Measurements from ENCODE around the gene ABCB10. TPM values are rescaled to one million over a fixed set of nuclear protein-coding genes. Genes with fewer than 3 reads are reported as not detected.

The ABCB10 gene
- total RNA-seq, 3 donors from 2014 or later, result 13.8 to 18.6 (median 17.0) TPM

GRCh38 chr1:229593800-229594199 lies 35.3 kb upstream of the ABCB10 start:
- TF ChIP-seq, protein P1, sequence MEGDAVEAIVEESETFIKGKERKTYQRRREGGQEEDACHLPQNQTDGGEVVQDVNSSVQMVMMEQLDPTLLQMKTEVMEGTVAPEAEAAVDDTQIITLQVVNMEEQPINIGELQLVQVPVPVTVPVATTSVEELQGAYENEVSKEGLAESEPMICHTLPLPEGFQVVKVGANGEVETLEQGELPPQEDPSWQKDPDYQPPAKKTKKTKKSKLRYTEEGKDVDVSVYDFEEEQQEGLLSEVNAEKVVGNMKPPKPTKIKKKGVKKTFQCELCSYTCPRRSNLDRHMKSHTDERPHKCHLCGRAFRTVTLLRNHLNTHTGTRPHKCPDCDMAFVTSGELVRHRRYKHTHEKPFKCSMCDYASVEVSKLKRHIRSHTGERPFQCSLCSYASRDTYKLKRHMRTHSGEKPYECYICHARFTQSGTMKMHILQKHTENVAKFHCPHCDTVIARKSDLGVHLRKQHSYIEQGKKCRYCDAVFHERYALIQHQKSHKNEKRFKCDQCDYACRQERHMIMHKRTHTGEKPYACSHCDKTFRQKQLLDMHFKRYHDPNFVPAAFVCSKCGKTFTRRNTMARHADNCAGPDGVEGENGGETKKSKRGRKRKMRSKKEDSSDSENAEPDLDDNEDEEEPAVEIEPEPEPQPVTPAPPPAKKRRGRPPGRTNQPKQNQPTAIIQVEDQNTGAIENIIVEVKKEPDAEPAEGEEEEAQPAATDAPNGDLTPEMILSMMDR (IDR thresholded peaks at IDR 0.05), result no peak
- TF ChIP-seq POLR2AphosphoS5 (IDR thresholded peaks at IDR 0.05), result no peak
- no peak for TF ChIP-seq POLR2A (IDR thresholded peaks at IDR 0.05)
- intact Hi-C loops (cut with DNase I; ENCODE audit: low total_unique reads), result no loop called here
- Histone ChIP-seq H3K4me3 (no peak overlapping the region), H3K4me1 (no peaks in the 10 kb centered on the region), H3K27me3 (no peaks in the 10 kb centered on the region), H3K27ac (no peak overlapping the region), H3K9me3 (no peaks in the 10 kb centered on the region), H3K36me3 (peaks cover 7% of the 10 kb centered on the region)
- DNase-seq (ENCODE audit: low spot score in 2 of 2), result no peak

DNA sequence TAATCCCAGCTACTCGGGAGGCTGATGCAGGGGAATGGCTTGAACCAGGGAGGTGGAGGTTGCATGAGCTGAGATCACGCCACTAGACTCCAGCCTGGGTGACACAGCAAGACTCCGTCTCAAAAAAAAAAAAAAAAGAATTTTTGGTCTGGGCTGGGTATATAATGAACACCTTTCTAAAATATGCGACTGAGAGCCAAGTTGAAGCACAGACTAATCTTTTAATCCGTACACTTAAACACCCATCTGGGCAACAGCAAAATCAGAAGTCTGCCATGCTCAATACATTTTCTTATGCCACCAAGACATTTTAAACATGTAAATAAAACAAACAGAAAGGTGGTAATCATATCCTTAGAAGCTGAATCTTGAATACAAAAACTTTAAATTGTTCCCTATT lies 31.6 kb upstream of the ABCB10 start:
- H3K4me3 ChIP-seq, result no peak overlapping the region
- peaks cover 7% of the 10 kb centered on the region for H3K36me3 ChIP-seq
- H3K27ac ChIP-seq, result no peak overlapping the region
- H3K4me1 ChIP-seq, result no peaks in the 10 kb centered on the region
- DNase-seq (ENCODE audit: low spot score in 2 of 2), result no peak
- H3K9me3 ChIP-seq, result no peaks in the 10 kb centered on the region
- TF ChIP-seq POLR2AphosphoS5 (IDR thresholded peaks at IDR 0.05) (no peak), POLR2A (IDR thresholded peaks at IDR 0.05) (no peak)
- TF ChIP-seq, protein P1 (IDR thresholded peaks at IDR 0.05), result no peak
- intact Hi-C loops (cut with DNase I; ENCODE audit: low total_unique reads), result no loop called here
- H3K27me3 ChIP-seq, result no peaks in the 10 kb centered on the region

DNA sequence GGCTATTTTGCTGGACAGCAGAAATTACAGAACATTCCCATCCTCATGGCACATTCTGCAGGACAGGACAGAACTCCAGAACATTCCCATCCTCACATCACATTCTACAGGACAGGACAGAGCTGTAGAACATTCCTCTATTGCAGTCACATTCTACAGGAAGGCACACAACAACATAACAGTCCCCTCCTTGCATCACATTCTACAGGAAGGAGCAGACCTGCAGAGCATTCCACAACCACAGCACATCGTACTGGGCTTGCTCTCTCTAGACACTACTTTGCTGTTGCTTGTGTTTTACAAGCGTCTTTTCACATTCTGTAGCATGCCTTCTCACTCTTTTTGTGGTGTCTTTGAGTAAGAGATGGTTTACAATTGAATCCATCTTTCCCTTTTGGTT lies 26.8 kb upstream of the ABCB10 start:
- intact Hi-C loops (cut with DNase I; ENCODE audit: low total_unique reads), result no loop called here
- H3K4me1 ChIP-seq, result no peaks in the 10 kb centered on the region
- DNase-seq (ENCODE audit: low spot score in 2 of 2), result no peak
- H3K27ac ChIP-seq, result no peak overlapping the region
- H3K36me3 ChIP-seq, result no peaks in the 10 kb centered on the region
- no peak for TF ChIP-seq POLR2AphosphoS5 (IDR thresholded peaks at IDR 0.05)
- no peak for TF ChIP-seq POLR2A (IDR thresholded peaks at IDR 0.05)
- TF ChIP-seq, protein P1 (IDR thresholded peaks at IDR 0.05), result no peak
- no peaks in the 10 kb centered on the region for H3K9me3 ChIP-seq
- H3K4me3 ChIP-seq, result no peak overlapping the region
- H3K27me3 ChIP-seq, result no peaks in the 10 kb centered on the region

DNA sequence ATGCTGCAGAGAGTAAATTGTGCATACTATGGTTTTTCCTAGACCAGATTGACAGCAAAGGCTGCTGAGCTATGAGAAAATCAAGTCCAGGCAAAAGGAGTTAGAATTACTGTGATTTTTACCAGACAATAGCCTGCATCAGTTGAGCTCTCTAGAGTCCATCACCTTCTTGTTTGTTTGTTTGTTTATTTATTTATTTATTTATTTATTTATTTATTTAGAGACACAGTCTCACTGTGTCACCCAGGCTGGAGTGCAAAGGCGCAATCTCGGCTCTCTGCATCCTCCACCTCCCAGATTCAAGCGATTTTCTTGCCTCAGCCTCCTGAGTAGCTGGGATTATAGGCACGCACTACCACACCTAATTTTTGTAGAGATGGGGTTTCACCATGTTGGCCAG lies 24.2 kb upstream of the ABCB10 start:
- H3K27ac ChIP-seq, result no peak overlapping the region
- TF ChIP-seq, protein P1 (IDR thresholded peaks at IDR 0.05), result no peak
- TF ChIP-seq POLR2A (IDR thresholded peaks at IDR 0.05) (no peak), POLR2AphosphoS5 (IDR thresholded peaks at IDR 0.05) (no peak)
- H3K4me3 ChIP-seq, result no peak overlapping the region
- DNase-seq (ENCODE audit: low spot score in 2 of 2), result no peak
- H3K9me3 ChIP-seq, result no peaks in the 10 kb centered on the region
- intact Hi-C loops (cut with DNase I; ENCODE audit: low total_unique reads), result no loop called here
- no peaks in the 10 kb centered on the region for H3K27me3 ChIP-seq
- no peaks in the 10 kb centered on the region for H3K36me3 ChIP-seq
- H3K4me1 ChIP-seq, result peaks cover 0 to 6% of the 10 kb centered on the region in 2 donors

DNA sequence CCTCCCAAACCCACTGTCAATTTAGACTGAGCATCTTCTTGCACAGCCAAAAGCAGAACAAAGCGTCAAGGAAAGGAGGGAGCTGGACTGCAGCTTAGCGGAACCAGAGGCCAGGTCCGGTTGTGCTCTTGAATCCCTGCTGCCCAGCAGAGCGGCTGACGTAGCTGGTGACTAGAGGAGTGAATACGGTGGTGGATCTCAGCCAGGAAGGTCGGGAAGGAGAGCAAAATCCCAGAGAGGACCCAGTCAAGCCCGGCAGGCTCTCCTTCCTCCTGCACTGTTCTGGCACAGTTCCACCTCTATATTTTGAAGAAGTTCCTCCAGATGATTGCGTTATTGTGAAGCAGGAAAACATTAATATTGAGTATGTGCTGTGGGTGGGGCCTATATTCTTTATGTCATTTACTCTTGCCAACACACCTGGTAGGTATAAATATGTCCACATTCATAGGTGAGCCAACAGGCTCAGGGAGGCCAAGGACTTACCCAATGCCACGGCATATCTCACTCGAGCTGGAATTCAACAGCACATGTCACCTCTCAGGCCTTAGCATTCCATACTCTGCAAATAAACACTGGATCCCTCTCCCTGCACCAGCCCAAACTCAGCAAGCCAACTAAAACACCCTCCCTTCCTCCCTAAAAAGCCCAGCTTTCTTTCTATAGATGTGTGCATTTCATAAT lies 23.6 kb upstream of the ABCB10 start:
- intact Hi-C loops (cut with DNase I; ENCODE audit: low total_unique reads), result no loop called here
- Histone ChIP-seq H3K27ac (peak overlapping the region; percentile 5 to 59), H3K4me1 (peaks cover 0 to 6% of the 10 kb centered on the region in 2 donors), H3K36me3 (no peaks in the 10 kb centered on the region), H3K9me3 (no peaks in the 10 kb centered on the region), H3K27me3 (no peaks in the 10 kb centered on the region), H3K4me3 (no peak overlapping the region)
- TF ChIP-seq POLR2A (IDR thresholded peaks at IDR 0.05), result no peak
- no peak for TF ChIP-seq POLR2AphosphoS5 (IDR thresholded peaks at IDR 0.05)
- TF ChIP-seq, protein P1 (IDR thresholded peaks at IDR 0.05), result no peak
- DNase-seq (ENCODE audit: low spot score in 2 of 2), result peak in 1 of 2 donors; percentile 31
